GM19099 (cell line): Measurements from ENCODE around the gene ADGRA1.

Source experiments
- POLR2A ChIP-seq: IDR thresholded peaks from 3 replicates; pipeline ENCODE4 v1.6.1; 2011; ENCODE audit warnings: low read depth; ENCODE audit not compliant: insufficient read length; ENCODE audit errors: extremely low read depth

ADGRA1 gene

GRCh38 chr10:133069033-133069525, 18.6 kb upstream of the ADGRA1 start:
- no peak for TF ChIP-seq POLR2A

GRCh38 chr10:133070405-133070804, 17.3 kb upstream of the ADGRA1 start:
- no peak for TF ChIP-seq POLR2A

- no peak for TF ChIP-seq POLR2A
Observed at GRCh38 chr10:133070810-133071209, 16.9 kb upstream of the ADGRA1 start.

GRCh38 chr10:133071733-133072132, 16.0 kb upstream of the ADGRA1 start:
- no peak for TF ChIP-seq POLR2A

GRCh38 chr10:133072196-133072595, 15.5 kb upstream of the ADGRA1 start:
- no peak for TF ChIP-seq POLR2A

- no peak for TF ChIP-seq POLR2A
Observed at GRCh38 chr10:133072720-133073390, 14.9 kb upstream of the ADGRA1 start.

GRCh38 chr10:133075346-133076137, 12.2 kb upstream of the ADGRA1 start:
- TF ChIP-seq POLR2A, result no peak

- TF ChIP-seq POLR2A, result no peak
Observed at GRCh38 chr10:133076274-133077038, 11.3 kb upstream of the ADGRA1 start.

- TF ChIP-seq POLR2A, result no peak
Observed at GRCh38 chr10:133079836-133080682, 7.7 kb upstream of the ADGRA1 start.

GRCh38 chr10:133080683-133081040, 7.1 kb upstream of the ADGRA1 start:
- no peak for TF ChIP-seq POLR2A

- no peak for TF ChIP-seq POLR2A
Observed at GRCh38 chr10:133081636-133082035, 6.1 kb upstream of the ADGRA1 start.

- no peak for TF ChIP-seq POLR2A
Observed at GRCh38 chr10:133082685-133083421, 4.9 kb upstream of the ADGRA1 start.

GRCh38 chr10:133083422-133084100, 4.2 kb upstream of the ADGRA1 start:
- no peak for TF ChIP-seq POLR2A

- no peak for TF ChIP-seq POLR2A
Observed at GRCh38 chr10:133084491-133084890, 3.2 kb upstream of the ADGRA1 start.
